ENCODE data around the gene GLYATL2.

The GLYATL2 gene

GRCh38 chr11:58788355-58789023 lies 56.0 kb downstream of the GLYATL2 start:
- no peak overlapping the region for H4K91ac ChIP-seq (ENCODE audit: low read length)
- no peaks in the 10 kb centered on the region for H3K36me3 ChIP-seq (ENCODE audit: control insufficient read depth in 1 of 2, insufficient read depth in 2 of 2, low read depth in 1 of 2, low read length in 2 of 2)
- no peak overlapping the region for H3K9ac ChIP-seq (ENCODE audit: low read length)
- H3K14ac ChIP-seq (ENCODE audit: low read length in 2 of 2): no peak overlapping the region
- no peaks in the 10 kb centered on the region for H3K9me3 ChIP-seq (ENCODE audit: control insufficient read depth, low read length)
- no peak overlapping the region for H2BK5ac ChIP-seq (ENCODE audit: low read depth, low read length, poor library complexity, severe bottlenecking)
- peaks cover 3% of the 10 kb centered on the region for H3K4me1 ChIP-seq (ENCODE audit: control insufficient read depth, insufficient read depth, low read depth, low read length)
- H3K79me1 ChIP-seq (replicated peaks; ENCODE audit: low read length, poor library complexity, severe bottlenecking): no peaks in the 10 kb centered on the region
- H2BK15ac ChIP-seq (ENCODE audit: low read depth, poor library complexity, severe bottlenecking): no peak overlapping the region
- no peak overlapping the region for H3K18ac ChIP-seq (ENCODE audit: low read depth in 1 of 2, low read length in 2 of 2)
- DNase-seq: peak; percentile 47
- 68% methylated on average over 3 of the region's 4 CpGs for WGBS
- H3K4me2 ChIP-seq (ENCODE audit: low read length, poor library complexity, severe bottlenecking): no peak overlapping the region
- H3K4me3 ChIP-seq (ENCODE audit: insufficient read depth in 1 of 2, low read depth in 1 of 2, low read length in 2 of 2): no peak overlapping the region
- H3K23ac ChIP-seq (ENCODE audit: low read length in 2 of 2): no peak overlapping the region
- no peak overlapping the region for H2AFZ ChIP-seq (ENCODE audit: low read depth, low read length)
- no peak overlapping the region for H3K4ac ChIP-seq (ENCODE audit: low read depth in 1 of 2, low read length in 2 of 2)
- no peak overlapping the region for H3K27ac ChIP-seq (ENCODE audit: low read length, poor library complexity, severe bottlenecking)
- no peaks in the 10 kb centered on the region for H3K27me3 ChIP-seq (ENCODE audit: control insufficient read depth in 1 of 2, insufficient read depth in 1 of 2, low read length in 2 of 2)
- no peak overlapping the region for H2AK5ac ChIP-seq (ENCODE audit: low read length, severe bottlenecking)
- H2BK12ac ChIP-seq (ENCODE audit: low read length in 2 of 2): no peak overlapping the region
- H2BK120ac ChIP-seq (ENCODE audit: low read depth, low read length): no peak overlapping the region
- no peak overlapping the region for H4K8ac ChIP-seq (ENCODE audit: low read length)

- no peak overlapping the region for H3K4me2 ChIP-seq (ENCODE audit: low read length, poor library complexity, severe bottlenecking)
- H3K4me3 ChIP-seq (ENCODE audit: insufficient read depth in 1 of 2, low read depth in 1 of 2, low read length in 2 of 2): no peak overlapping the region
- no peak overlapping the region for H3K14ac ChIP-seq (ENCODE audit: low read length in 2 of 2)
- no peaks in the 10 kb centered on the region for H3K36me3 ChIP-seq (ENCODE audit: control insufficient read depth in 1 of 2, insufficient read depth in 2 of 2, low read depth in 1 of 2, low read length in 2 of 2)
- H3K27ac ChIP-seq (ENCODE audit: low read length, poor library complexity, severe bottlenecking): no peak overlapping the region
- no peak overlapping the region for H3K9ac ChIP-seq (ENCODE audit: low read length)
- H3K4me1 ChIP-seq (ENCODE audit: control insufficient read depth, insufficient read depth, low read depth, low read length): peaks cover 3% of the 10 kb centered on the region
- no peaks in the 10 kb centered on the region for H3K9me3 ChIP-seq (ENCODE audit: control insufficient read depth, low read length)
- no peak overlapping the region for H3K18ac ChIP-seq (ENCODE audit: low read depth in 1 of 2, low read length in 2 of 2)
- no peak overlapping the region for H2BK15ac ChIP-seq (ENCODE audit: low read depth, poor library complexity, severe bottlenecking)
- no peak overlapping the region for H2BK120ac ChIP-seq (ENCODE audit: low read depth, low read length)
- no peak overlapping the region for H3K4ac ChIP-seq (ENCODE audit: low read depth in 1 of 2, low read length in 2 of 2)
- H4K8ac ChIP-seq (ENCODE audit: low read length): no peak overlapping the region
- H2AFZ ChIP-seq (ENCODE audit: low read depth, low read length): no peak overlapping the region
- no peak overlapping the region for H2BK12ac ChIP-seq (ENCODE audit: low read length in 2 of 2)
- no peak overlapping the region for H3K23ac ChIP-seq (ENCODE audit: low read length in 2 of 2)
- H4K91ac ChIP-seq (ENCODE audit: low read length): no peak overlapping the region
- H3K27me3 ChIP-seq (ENCODE audit: control insufficient read depth in 1 of 2, insufficient read depth in 1 of 2, low read length in 2 of 2): no peaks in the 10 kb centered on the region
- H3K79me1 ChIP-seq (replicated peaks; ENCODE audit: low read length, poor library complexity, severe bottlenecking): no peaks in the 10 kb centered on the region
- DNase-seq: no peak
- no peak overlapping the region for H2BK5ac ChIP-seq (ENCODE audit: low read depth, low read length, poor library complexity, severe bottlenecking)
- H2AK5ac ChIP-seq (ENCODE audit: low read length, severe bottlenecking): no peak overlapping the region
Observed at GRCh38 chr11:58787903-58788302, 56.6 kb downstream of the GLYATL2 start.

GRCh38 chr11:58786693-58787092 lies 57.8 kb downstream of the GLYATL2 start:
- no peak overlapping the region for H4K91ac ChIP-seq (ENCODE audit: low read length)
- H3K18ac ChIP-seq (ENCODE audit: low read depth in 1 of 2, low read length in 2 of 2): no peak overlapping the region
- H4K8ac ChIP-seq (ENCODE audit: low read length): no peak overlapping the region
- no peak overlapping the region for H3K4me3 ChIP-seq (ENCODE audit: insufficient read depth in 1 of 2, low read depth in 1 of 2, low read length in 2 of 2)
- no peak overlapping the region for H3K27ac ChIP-seq (ENCODE audit: low read length, poor library complexity, severe bottlenecking)
- no peak overlapping the region for H3K4me2 ChIP-seq (ENCODE audit: low read length, poor library complexity, severe bottlenecking)
- H3K36me3 ChIP-seq (ENCODE audit: control insufficient read depth in 1 of 2, insufficient read depth in 2 of 2, low read depth in 1 of 2, low read length in 2 of 2): no peaks in the 10 kb centered on the region
- no peak for DNase-seq
- H3K14ac ChIP-seq (ENCODE audit: low read length in 2 of 2): no peak overlapping the region
- H2BK5ac ChIP-seq (ENCODE audit: low read depth, low read length, poor library complexity, severe bottlenecking): no peak overlapping the region
- no peaks in the 10 kb centered on the region for H3K27me3 ChIP-seq (ENCODE audit: control insufficient read depth in 1 of 2, insufficient read depth in 1 of 2, low read length in 2 of 2)
- H3K4ac ChIP-seq (ENCODE audit: low read depth in 1 of 2, low read length in 2 of 2): no peak overlapping the region
- H2AFZ ChIP-seq (ENCODE audit: low read depth, low read length): no peak overlapping the region
- no peak overlapping the region for H2BK15ac ChIP-seq (ENCODE audit: low read depth, poor library complexity, severe bottlenecking)
- no peak overlapping the region for H2AK5ac ChIP-seq (ENCODE audit: low read length, severe bottlenecking)
- WGBS: 72% methylated on average over 3 of the region's 3 CpGs
- no peaks in the 10 kb centered on the region for H3K79me1 ChIP-seq (replicated peaks; ENCODE audit: low read length, poor library complexity, severe bottlenecking)
- no peak overlapping the region for H2BK120ac ChIP-seq (ENCODE audit: low read depth, low read length)
- H2BK12ac ChIP-seq (ENCODE audit: low read length in 2 of 2): no peak overlapping the region
- no peak overlapping the region for H3K23ac ChIP-seq (ENCODE audit: low read length in 2 of 2)
- H3K9me3 ChIP-seq (ENCODE audit: control insufficient read depth, low read length): no peaks in the 10 kb centered on the region
- peak overlapping the region; percentile 15 for H3K9ac ChIP-seq (ENCODE audit: low read length)
- H3K4me1 ChIP-seq (ENCODE audit: control insufficient read depth, insufficient read depth, low read depth, low read length): peaks cover 3% of the 10 kb centered on the region

- no peak overlapping the region for H2BK15ac ChIP-seq (ENCODE audit: low read depth, poor library complexity, severe bottlenecking)
- no peak overlapping the region for H4K8ac ChIP-seq (ENCODE audit: low read length)
- no peak overlapping the region for H3K18ac ChIP-seq (ENCODE audit: low read depth in 1 of 2, low read length in 2 of 2)
- H2BK12ac ChIP-seq (ENCODE audit: low read length in 2 of 2): no peak overlapping the region
- DNase-seq: no peak
- no peak overlapping the region for H3K4me3 ChIP-seq (ENCODE audit: insufficient read depth in 1 of 2, low read depth in 1 of 2, low read length in 2 of 2)
- no peak overlapping the region for H2AFZ ChIP-seq (ENCODE audit: low read depth, low read length)
- H3K27ac ChIP-seq (ENCODE audit: low read length, poor library complexity, severe bottlenecking): no peak overlapping the region
- no peak overlapping the region for H2AK5ac ChIP-seq (ENCODE audit: low read length, severe bottlenecking)
- no peaks in the 10 kb centered on the region for H3K79me1 ChIP-seq (replicated peaks; ENCODE audit: low read length, poor library complexity, severe bottlenecking)
- no peaks in the 10 kb centered on the region for H3K36me3 ChIP-seq (ENCODE audit: control insufficient read depth in 1 of 2, insufficient read depth in 2 of 2, low read depth in 1 of 2, low read length in 2 of 2)
- H3K14ac ChIP-seq (ENCODE audit: low read length in 2 of 2): no peak overlapping the region
- no peaks in the 10 kb centered on the region for H3K27me3 ChIP-seq (ENCODE audit: control insufficient read depth in 1 of 2, insufficient read depth in 1 of 2, low read length in 2 of 2)
- H3K4me2 ChIP-seq (ENCODE audit: low read length, poor library complexity, severe bottlenecking): no peak overlapping the region
- no peak overlapping the region for H2BK120ac ChIP-seq (ENCODE audit: low read depth, low read length)
- no peak overlapping the region for H3K4ac ChIP-seq (ENCODE audit: low read depth in 1 of 2, low read length in 2 of 2)
- no peaks in the 10 kb centered on the region for H3K9me3 ChIP-seq (ENCODE audit: control insufficient read depth, low read length)
- H3K9ac ChIP-seq (ENCODE audit: low read length): no peak overlapping the region
- no peak overlapping the region for H3K23ac ChIP-seq (ENCODE audit: low read length in 2 of 2)
- no peak overlapping the region for H2BK5ac ChIP-seq (ENCODE audit: low read depth, low read length, poor library complexity, severe bottlenecking)
- peaks cover 3% of the 10 kb centered on the region for H3K4me1 ChIP-seq (ENCODE audit: control insufficient read depth, insufficient read depth, low read depth, low read length)
- no peak overlapping the region for H4K91ac ChIP-seq (ENCODE audit: low read length)
Observed at GRCh38 chr11:58784995-58785394, 59.5 kb downstream of the GLYATL2 start.
